GM12892 (cell line): Measurements from ENCODE around the gene LOXL3.

Experiments used
- POLR2A ChIP-seq: IDR thresholded peaks from 2 replicates; pipeline ENCODE4 v1.6.1; 2011; ENCODE audit warnings: low read depth, low read length, control low read depth
- POLR2AphosphoS5 ChIP-seq: IDR thresholded peaks from 2 replicates; pipeline ENCODE4 v1.6.1; 2011; ENCODE audit warnings: low read depth, low read length, control low read depth
- TAF1 ChIP-seq: IDR thresholded peaks from 2 replicates; pipeline ENCODE4 v1.6.1; 2011; ENCODE audit warnings: low read depth, mild to moderate bottlenecking, control low read depth, low read length, borderline replicate concordance

DNA sequence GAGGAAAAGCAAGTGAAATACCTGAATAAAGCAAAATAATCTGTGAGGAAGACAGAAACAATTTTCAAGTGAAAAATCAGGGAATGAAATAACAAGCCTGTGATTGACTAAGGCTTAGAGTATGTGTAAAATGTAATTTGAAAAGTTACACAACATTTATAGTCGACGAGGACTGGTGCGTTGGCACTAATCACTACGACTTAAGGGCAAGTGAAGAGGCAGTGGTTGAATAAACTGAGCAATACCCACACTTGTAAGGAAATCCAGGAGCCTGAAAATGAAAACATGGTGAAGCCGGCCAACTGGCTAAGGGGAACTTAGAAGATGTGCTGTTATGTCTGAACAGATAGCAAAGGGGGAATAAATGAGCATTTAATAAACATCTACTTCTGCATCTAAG, 14.1 kb upstream of the LOXL3 start:
- TF ChIP-seq POLR2AphosphoS5 = no peak
- TF ChIP-seq TAF1 = no peak
- TF ChIP-seq POLR2A = no peak
